Measurements from ENCODE around the gene RPL19.

Gene RPL19

DNA sequence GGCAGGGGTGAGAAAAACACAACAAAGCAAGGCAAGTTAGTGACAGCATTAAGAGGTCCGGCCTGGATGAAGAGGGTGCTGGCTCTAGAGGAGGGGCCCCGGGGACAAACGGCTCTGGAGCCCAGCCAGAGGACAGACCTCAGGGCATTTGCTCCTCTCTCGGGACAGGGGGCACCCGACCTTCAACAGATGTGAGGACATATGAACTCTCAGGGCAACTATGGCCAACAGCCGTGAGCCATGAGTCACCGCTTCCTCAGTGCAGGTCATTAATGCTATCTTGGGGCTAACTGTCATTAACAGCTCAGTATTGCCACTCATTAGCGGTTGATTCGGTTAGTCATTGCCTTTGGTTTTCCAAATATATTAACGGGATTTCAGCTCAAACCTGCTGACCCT lies 24.4 kb upstream of the RPL19 start:
- no peak for DNase-seq (ENCODE audit: low read depth in 1 of 2, low spot score in 1 of 2)
- in situ Hi-C loops (cut with HindIII; ENCODE audit: low pct_unique_long_range_greater_than_20kb, low sequenced_read_pairs) = no loop called here
- TF ChIP-seq JUND (IDR thresholded peaks at IDR 0.05; ENCODE audit: low read depth) = no peak

DNA sequence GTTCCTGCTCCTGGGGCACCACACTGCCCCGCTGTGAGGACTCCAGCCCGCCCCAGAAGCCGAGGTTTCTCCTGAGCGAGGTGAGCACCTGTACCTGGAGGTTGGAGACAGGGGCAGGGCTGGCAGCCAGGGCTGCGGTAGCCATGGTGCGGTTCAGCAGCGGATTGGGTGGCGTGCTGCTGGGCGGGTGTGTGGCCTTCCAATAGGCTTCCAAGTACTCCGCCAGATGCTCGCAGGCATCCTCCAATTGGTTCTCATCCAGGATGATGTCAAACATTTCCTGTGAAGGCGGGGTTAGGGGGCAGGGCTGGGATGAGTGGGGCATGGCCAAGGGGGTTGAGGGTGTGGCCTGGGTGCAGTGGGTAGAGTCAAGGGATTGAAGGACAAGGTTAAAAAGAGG lies 22.8 kb upstream of the RPL19 start:
- no peak for TF ChIP-seq JUND (IDR thresholded peaks at IDR 0.05; ENCODE audit: low read depth)
- in situ Hi-C loops (cut with HindIII; ENCODE audit: low pct_unique_long_range_greater_than_20kb, low sequenced_read_pairs) = no loop called here
- DNase-seq (ENCODE audit: low read depth in 1 of 2, low spot score in 1 of 2) = peak in 1 of 2 experiments; percentile 94

DNA sequence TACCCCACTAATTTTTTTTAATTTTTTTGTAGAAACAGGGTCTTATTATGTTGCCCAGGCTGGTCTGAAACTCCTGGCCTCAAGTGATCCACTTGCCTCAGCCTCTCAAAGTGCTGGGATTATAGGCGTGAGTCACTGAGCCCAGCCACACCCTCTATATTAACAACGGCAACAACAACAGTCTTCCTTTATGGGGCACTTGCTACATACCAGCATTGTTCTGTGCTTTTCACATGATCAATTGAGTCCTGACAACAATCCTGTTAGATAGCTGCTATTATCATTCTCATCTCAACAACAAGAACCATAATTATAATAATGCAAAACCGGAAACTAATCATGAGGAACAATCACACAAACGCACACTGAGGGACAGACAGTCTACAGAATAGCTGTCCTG lies 21.5 kb upstream of the RPL19 start:
- in situ Hi-C loops (cut with HindIII; ENCODE audit: low pct_unique_long_range_greater_than_20kb, low sequenced_read_pairs) = no loop called here
- no peak for TF ChIP-seq JUND (IDR thresholded peaks at IDR 0.05; ENCODE audit: low read depth)
- DNase-seq (ENCODE audit: low read depth in 1 of 2, low spot score in 1 of 2) = no peak

- DNase-seq (ENCODE audit: low read depth in 1 of 2, low spot score in 1 of 2) = no peak
- no peak for TF ChIP-seq JUND (IDR thresholded peaks at IDR 0.05; ENCODE audit: low read depth)
- in situ Hi-C loops (cut with HindIII; ENCODE audit: low pct_unique_long_range_greater_than_20kb, low sequenced_read_pairs) = no loop called here
These were observed 18.8 kb upstream of the RPL19 start for GRCh38 chr17:39181303-39181702.

- TF ChIP-seq JUND (IDR thresholded peaks at IDR 0.05; ENCODE audit: low read depth) = no peak
- no peak for DNase-seq (ENCODE audit: low read depth in 1 of 2, low spot score in 1 of 2)
- in situ Hi-C loops (cut with HindIII; ENCODE audit: low pct_unique_long_range_greater_than_20kb, low sequenced_read_pairs) = no loop called here
These were observed 17.0 kb upstream of the RPL19 start for GRCh38 chr17:39183045-39183444.

DNA sequence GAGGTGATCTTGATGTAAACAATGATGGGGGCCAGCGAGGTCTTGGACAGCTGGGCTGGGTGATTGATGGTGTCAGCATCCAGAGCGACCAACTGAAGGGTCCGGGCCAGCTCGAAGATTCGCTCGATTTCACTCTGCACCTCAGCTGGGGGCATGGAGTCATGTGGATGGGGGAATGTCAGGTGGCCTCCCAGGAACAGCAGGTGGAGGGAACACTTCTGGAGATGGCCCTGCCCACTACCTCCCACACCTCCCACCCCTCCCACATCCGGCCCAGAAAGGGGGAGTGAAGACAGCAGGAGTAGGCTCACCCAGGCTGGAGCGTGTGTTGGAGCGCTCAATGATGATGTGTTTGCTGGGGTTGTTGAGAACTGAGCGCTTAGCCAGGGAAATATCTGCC lies 16.4 kb upstream of the RPL19 start:
- TF ChIP-seq JUND (IDR thresholded peaks at IDR 0.05; ENCODE audit: low read depth) = no peak
- in situ Hi-C loops (cut with HindIII; ENCODE audit: low pct_unique_long_range_greater_than_20kb, low sequenced_read_pairs) = no loop called here
- DNase-seq (ENCODE audit: low read depth in 1 of 2, low spot score in 1 of 2) = no peak

GRCh38 chr17:39186481-39187002 lies 13.5 kb upstream of the RPL19 start:
- no peak for DNase-seq (ENCODE audit: low read depth in 1 of 2, low spot score in 1 of 2)
- in situ Hi-C loops (cut with HindIII; ENCODE audit: low pct_unique_long_range_greater_than_20kb, low sequenced_read_pairs) = no loop called here
- no peak for TF ChIP-seq JUND (IDR thresholded peaks at IDR 0.05; ENCODE audit: low read depth)

DNA sequence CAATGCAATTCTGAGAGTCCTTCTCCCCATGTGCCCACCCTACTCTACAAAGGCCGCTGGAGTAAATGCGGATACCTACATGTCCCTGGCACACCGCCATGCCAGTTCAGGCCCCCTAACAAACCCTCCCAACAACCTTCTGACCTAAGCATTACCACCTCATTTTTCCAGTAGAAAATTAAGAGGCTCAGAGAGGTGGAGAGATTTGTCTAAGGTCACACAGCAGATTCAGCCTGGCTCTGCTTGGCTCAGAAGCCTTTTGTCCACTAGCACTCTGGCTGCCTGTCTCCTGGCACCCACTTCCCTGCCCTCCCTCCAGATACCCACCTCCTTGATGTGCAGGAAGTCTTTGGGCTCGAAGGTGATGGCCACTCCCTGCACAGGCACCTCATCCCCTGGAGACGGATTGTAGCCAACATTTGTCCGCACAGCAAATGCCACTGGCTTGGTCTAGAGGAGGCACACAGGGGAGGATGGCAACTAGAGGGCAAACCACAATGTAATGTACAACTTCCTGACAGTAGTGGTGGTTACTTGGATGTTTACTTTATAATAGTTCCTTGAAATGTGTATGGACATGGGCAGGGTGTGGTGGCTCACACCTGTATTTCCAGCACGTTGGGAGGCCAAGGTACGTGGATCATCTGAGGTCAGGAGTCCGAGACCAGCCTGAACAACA lies 12.8 kb upstream of the RPL19 start:
- no peak for TF ChIP-seq JUND (IDR thresholded peaks at IDR 0.05; ENCODE audit: low read depth)
- DNase-seq (ENCODE audit: low read depth in 1 of 2, low spot score in 1 of 2) = no peak
- in situ Hi-C loops (cut with HindIII; ENCODE audit: low pct_unique_long_range_greater_than_20kb, low sequenced_read_pairs) = no loop called here

DNA sequence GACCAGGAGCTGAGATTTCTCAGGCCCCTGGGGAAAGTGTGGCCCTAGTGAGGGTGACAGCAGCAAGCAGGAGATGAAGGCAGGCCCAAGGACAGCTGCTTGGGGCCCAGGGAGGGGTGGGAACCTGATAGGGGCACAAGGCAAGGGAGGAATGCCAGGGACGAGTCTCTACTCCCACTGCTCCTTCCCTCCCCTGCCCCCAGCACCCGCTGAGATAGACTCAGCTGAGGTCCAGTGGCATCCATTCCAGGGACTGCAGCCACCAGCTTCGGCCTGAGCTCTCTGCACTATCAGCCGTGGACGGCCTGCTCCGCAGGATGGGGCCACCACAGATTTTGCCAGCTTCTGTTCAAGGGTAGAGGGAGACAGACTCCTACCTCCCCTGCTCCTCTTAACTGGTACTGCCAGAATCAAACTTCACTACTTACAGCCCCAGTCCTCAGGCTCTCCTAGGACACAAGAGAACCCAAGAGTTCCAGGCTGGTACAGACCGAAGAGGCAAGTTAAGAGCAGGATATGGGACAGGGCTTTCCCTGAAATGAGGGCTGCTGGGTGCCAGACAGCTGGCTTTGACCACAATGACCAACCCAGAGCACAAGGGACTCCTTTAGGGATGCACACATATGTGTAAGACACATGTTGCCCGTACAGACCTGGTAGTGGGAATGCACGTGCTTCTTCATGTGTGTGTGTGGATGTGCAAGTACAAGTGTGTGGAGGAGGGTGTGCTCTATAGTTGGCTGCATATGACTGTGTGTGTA lies 8.2 kb upstream of the RPL19 start:
- in situ Hi-C loops (cut with HindIII; ENCODE audit: low pct_unique_long_range_greater_than_20kb, low sequenced_read_pairs) = no loop called here
- no peak for DNase-seq (ENCODE audit: low read depth in 1 of 2, low spot score in 1 of 2)
- no peak for TF ChIP-seq JUND (IDR thresholded peaks at IDR 0.05; ENCODE audit: low read depth)

DNA sequence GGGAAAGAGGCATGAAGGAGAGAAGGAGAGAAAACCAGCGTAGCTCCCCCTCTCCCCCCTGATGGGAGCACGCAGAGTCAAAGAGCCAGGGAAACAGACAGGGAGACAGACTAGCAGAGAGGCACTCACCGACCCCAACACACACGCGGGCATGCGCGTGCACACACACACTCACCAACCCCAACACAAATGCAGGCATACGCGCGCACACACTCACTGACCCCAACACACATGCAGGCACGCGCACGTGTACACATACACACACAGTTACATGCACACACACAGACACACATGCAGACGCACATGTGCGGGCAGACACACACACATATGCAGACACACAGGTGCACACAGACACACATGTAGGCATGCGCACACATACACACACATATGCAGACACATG lies 7.2 kb upstream of the RPL19 start:
- in situ Hi-C loops (cut with HindIII; ENCODE audit: low pct_unique_long_range_greater_than_20kb, low sequenced_read_pairs) = no loop called here
- DNase-seq (ENCODE audit: low read depth in 1 of 2, low spot score in 1 of 2) = no peak
- no peak for TF ChIP-seq JUND (IDR thresholded peaks at IDR 0.05; ENCODE audit: low read depth)

- in situ Hi-C loops (cut with HindIII; ENCODE audit: low pct_unique_long_range_greater_than_20kb, low sequenced_read_pairs) = no loop called here
- no peak for TF ChIP-seq JUND (IDR thresholded peaks at IDR 0.05; ENCODE audit: low read depth)
- no peak for DNase-seq (ENCODE audit: low read depth in 1 of 2, low spot score in 1 of 2)
These were observed 6.7 kb upstream of the RPL19 start for GRCh38 chr17:39193346-39193745.

DNA sequence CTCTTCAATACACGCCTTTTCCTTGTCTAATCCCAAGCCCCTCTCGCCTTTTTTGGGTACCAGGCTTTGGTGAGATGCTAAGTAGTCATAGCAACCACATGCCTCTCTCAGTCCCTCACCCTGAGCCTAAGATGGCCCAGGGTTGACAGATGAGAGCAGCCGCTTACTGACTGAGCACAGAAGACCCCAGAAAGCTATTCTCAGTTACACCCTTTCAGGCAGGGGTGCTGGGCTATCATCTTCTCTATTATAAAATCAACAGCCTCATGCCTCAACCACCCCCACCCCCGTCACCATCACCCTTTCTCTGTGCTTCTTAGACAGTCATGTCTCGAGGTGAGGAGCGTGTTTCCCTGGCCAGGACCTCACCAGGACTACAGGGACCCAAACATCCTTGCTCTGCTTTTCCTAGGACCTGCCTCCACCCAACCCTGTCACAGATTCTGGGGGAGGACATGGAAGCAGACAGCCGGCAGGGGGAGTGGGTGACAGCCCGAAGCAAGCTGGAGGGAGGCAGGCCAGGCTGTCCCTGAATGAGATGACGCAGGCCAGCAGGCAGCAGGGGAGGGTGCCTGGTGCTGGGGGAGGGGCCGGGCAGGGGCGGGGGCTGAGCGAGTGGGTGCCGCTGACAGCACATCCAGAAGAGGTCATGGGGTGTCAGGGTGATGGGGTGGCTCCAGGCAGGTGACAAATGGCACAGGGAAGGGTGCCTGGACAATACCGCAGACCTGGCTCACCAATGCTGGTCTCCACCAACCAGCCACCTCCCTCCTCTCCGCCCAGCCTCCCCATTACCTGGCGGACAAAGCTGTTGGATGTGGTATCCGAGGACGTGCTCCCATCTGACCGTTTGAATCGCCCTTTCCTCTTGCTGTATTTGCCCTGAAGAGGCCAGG lies 5.7 kb upstream of the RPL19 start:
- DNase-seq (ENCODE audit: low read depth in 1 of 2, low spot score in 1 of 2) = no peak
- no peak for TF ChIP-seq JUND (IDR thresholded peaks at IDR 0.05; ENCODE audit: low read depth)
- in situ Hi-C loops (cut with HindIII; ENCODE audit: low pct_unique_long_range_greater_than_20kb, low sequenced_read_pairs) = no loop called here
